IMR-90 (cell line): ENCODE measurements around the gene TBC1D22A. TPM values are rescaled to one million over a fixed set of nuclear protein-coding genes. Genes with fewer than 3 reads are reported as not detected.

Experiments
- ATAC-seq: fragments of 200-7000 bp; cut with Tn5 transposase; 2 replicates; pipeline ENCODE4 v1.9.1; 2020; ENCODE audit warnings: low read depth, mild to moderate bottlenecking, moderate library complexity
- BruUV-seq: library from RNA; stranded (reverse); fragments of 400-500 nt; replicated peaks from 2 replicates; lab custom pipeline; 2021; lab: Mats Ljungman, UMichigan
- CTCF ChIA-PET: fragments of 300-600 bp; formaldehyde crosslinking; extraction: SDS; loops from one replicate; lab custom pipeline; 2021; ENCODE audit warnings: antibody characterized with exemption; lab: Yijun Ruan, JAX
- POLR2A ChIA-PET: fragments of 300-600 bp; sonication (Branson Sonifier 250); formaldehyde crosslinking; loops from one replicate; lab custom pipeline; 2022; ENCODE audit warnings: antibody characterized with exemption; ENCODE audit not compliant: unreplicated experiment; lab: Charles Lee
- DNase-seq: peaks from one replicate; pipeline ENCODE4 v3.0.0; 2013
- H2AFZ ChIP-seq: replicated peaks from 2 replicates; pipeline ENCODE3; 2013; ENCODE audit warnings: low read length, mild to moderate bottlenecking; ENCODE audit not compliant: poor library complexity
- H2AK5ac ChIP-seq: 2 replicates; pipeline ENCODE4 v1.6.1; 2013; ENCODE audit warnings: low read depth, low read length, inconsistent platforms
- H2AK9ac ChIP-seq: replicated peaks from 2 replicates; pipeline ENCODE3; 2013; ENCODE audit warnings: mild to moderate bottlenecking, low read depth, low read length, moderate library complexity; ENCODE audit not compliant: poor library complexity
- H2BK120ac ChIP-seq: 2 replicates; pipeline ENCODE4 v1.6.1; 2013; ENCODE audit warnings: low read depth, low read length, inconsistent platforms
- H2BK15ac ChIP-seq: 3 replicates; pipeline ENCODE4 v1.6.1; 2013; ENCODE audit warnings: low read depth, low read length, inconsistent platforms
- H2BK20ac ChIP-seq: 2 replicates; pipeline ENCODE4 v1.6.1; 2013; ENCODE audit warnings: low read depth, mild to moderate bottlenecking, inconsistent platforms, low read length, moderate library complexity
- H2BK5ac ChIP-seq: 2 replicates; pipeline ENCODE4 v1.6.1; 2013; ENCODE audit warnings: mild to moderate bottlenecking, low read depth, low read length, inconsistent platforms; ENCODE audit not compliant: poor library complexity, severe bottlenecking
- H3K14ac ChIP-seq: replicated peaks from 2 replicates; pipeline ENCODE4 v1.6.1; 2013; ENCODE audit warnings: low read depth, low read length, inconsistent platforms
- H3K18ac ChIP-seq: 2 replicates; pipeline ENCODE4 v1.6.1; 2013; ENCODE audit warnings: low read depth, low read length, control low read depth
- H3K23ac ChIP-seq: 2 replicates; pipeline ENCODE4 v1.6.1; 2013; ENCODE audit warnings: low read depth, low read length, inconsistent platforms
- H3K27ac ChIP-seq: 2 replicates; pipeline ENCODE4 v1.5.1; 2013; ENCODE audit warnings: mild to moderate bottlenecking, control low read depth, low read length; ENCODE audit not compliant: insufficient read depth
- H3K27me3 ChIP-seq: 2 replicates; pipeline ENCODE4 v1.6.1; 2013; ENCODE audit warnings: low read length; ENCODE audit not compliant: control insufficient read depth, insufficient read depth
- H3K36me3 ChIP-seq: 2 replicates; pipeline ENCODE4 v1.6.1; 2013; ENCODE audit warnings: low read length, mixed read lengths; ENCODE audit not compliant: control insufficient read depth, insufficient read depth
- H3K4ac ChIP-seq: 2 replicates; pipeline ENCODE4 v1.6.1; 2013; ENCODE audit warnings: low read depth, low read length, inconsistent platforms
- H3K4me1 ChIP-seq: 2 replicates; pipeline ENCODE4 v1.6.1; 2013; ENCODE audit warnings: low read length, mixed read lengths; ENCODE audit not compliant: control insufficient read depth, insufficient read depth
- H3K4me2 ChIP-seq: 2 replicates; pipeline ENCODE4 v1.6.1; 2013; ENCODE audit warnings: low read depth, mild to moderate bottlenecking, control low read depth, low read length, moderate library complexity
- H3K4me3 ChIP-seq: 2 replicates; pipeline ENCODE4 v1.5.1; 2013; ENCODE audit warnings: low read depth, mild to moderate bottlenecking, control low read depth, low read length, moderate library complexity; ENCODE audit not compliant: insufficient read depth
- H3K56ac ChIP-seq: 2 replicates; pipeline ENCODE4 v1.6.1; 2013; ENCODE audit warnings: low read length, inconsistent platforms; ENCODE audit not compliant: insufficient read depth; ENCODE audit errors: extremely low read depth
- H3K79me1 ChIP-seq, 2 experiments: 2 replicates each; pipeline ENCODE4 v1.6.1; 2013; ENCODE audit warnings: low read length in 2 of 2, inconsistent platforms in 1 of 2, low read depth in 1 of 2
- H3K9ac ChIP-seq: 2 replicates; pipeline ENCODE4 v1.6.1; 2013; ENCODE audit warnings: low read depth, low read length, control low read depth
- H3K9me1 ChIP-seq: 2 replicates; pipeline ENCODE4 v1.6.1; 2013; ENCODE audit warnings: low read length, inconsistent platforms; ENCODE audit not compliant: insufficient read depth
- H3K9me3 ChIP-seq: 2 replicates; pipeline ENCODE4 v1.6.1; 2013; ENCODE audit warnings: low read length; ENCODE audit not compliant: control insufficient read depth, insufficient read depth
- H4K20me1 ChIP-seq: 2 replicates; pipeline ENCODE4 v1.6.1; 2013; ENCODE audit warnings: low read length, inconsistent platforms; ENCODE audit not compliant: insufficient read depth
- H4K5ac ChIP-seq: 2 replicates; pipeline ENCODE4 v1.6.1; 2013; ENCODE audit warnings: mild to moderate bottlenecking, low read depth, low read length, control low read depth
- H4K8ac ChIP-seq, 2 experiments: 2 replicates each; pipeline ENCODE4 v1.6.1; 2013; ENCODE audit warnings: low read depth in 2 of 2, low read length in 2 of 2, control low read depth in 1 of 2, inconsistent platforms in 1 of 2
- H4K91ac ChIP-seq: 2 replicates; pipeline ENCODE4 v1.6.1; 2013; ENCODE audit warnings: low read depth, low read length, inconsistent platforms; ENCODE audit not compliant: insufficient read depth
- BHLHE40 ChIP-seq: fragments of 150-350 bp; IDR thresholded peaks from 2 replicates; pipeline ENCODE4 v1.6.1; 2016; ENCODE audit warnings: mild to moderate bottlenecking, low read depth, low read length
- CEBPB ChIP-seq: IDR thresholded peaks from 2 replicates; pipeline ENCODE4 v1.6.1; 2012; ENCODE audit warnings: low read depth, low read length, improper control_type of control experiment
- CHD1 ChIP-seq: IDR thresholded peaks from 2 replicates; pipeline ENCODE4 v1.6.1; 2012; ENCODE audit warnings: low read depth, low read length, improper control_type of control experiment
- FOS ChIP-seq: fragments of 150-350 bp; IDR thresholded peaks from 2 replicates; pipeline ENCODE4 v1.6.1; 2016; ENCODE audit warnings: low read depth, low read length
- MAFK ChIP-seq: IDR thresholded peaks from 2 replicates; pipeline ENCODE4 v1.6.1; 2012; ENCODE audit warnings: low read depth, low read length, improper control_type of control experiment
- MAZ ChIP-seq: IDR thresholded peaks from 2 replicates; pipeline ENCODE4 v1.6.1; 2012; ENCODE audit warnings: low read depth, mild to moderate bottlenecking, low read length, improper control_type of control experiment, moderate library complexity, borderline replicate concordance
- MXI1 ChIP-seq: IDR thresholded peaks from 2 replicates; pipeline ENCODE4 v1.6.1; 2012; ENCODE audit warnings: low read depth, mild to moderate bottlenecking, low read length, moderate library complexity, borderline replicate concordance
- NFE2L2 ChIP-seq: fragments of 150-350 bp; IDR thresholded peaks from 2 replicates; pipeline ENCODE4 v1.6.1; 2016; ENCODE audit warnings: low read depth, mild to moderate bottlenecking, low read length
- POLR2A ChIP-seq: IDR thresholded peaks from 2 replicates; pipeline ENCODE4 v1.6.1; 2012; ENCODE audit warnings: mild to moderate bottlenecking, low read depth, low read length
- RAD21 ChIP-seq: IDR thresholded peaks from 2 replicates; pipeline ENCODE4 v1.6.1; 2012; ENCODE audit warnings: low read length, improper control_type of control experiment
- RCOR1 ChIP-seq: IDR thresholded peaks from 2 replicates; pipeline ENCODE4 v1.6.1; 2012; ENCODE audit warnings: mild to moderate bottlenecking, low read length, improper control_type of control experiment; ENCODE audit not compliant: insufficient replicate concordance
- RFX5 ChIP-seq: IDR thresholded peaks from 2 replicates; pipeline ENCODE4 v1.8.0; 2012; ENCODE audit warnings: low read depth, mild to moderate bottlenecking, low read length, moderate library complexity
- SMC3 ChIP-seq: fragments of 150-350 bp; IDR thresholded peaks from 2 replicates; pipeline ENCODE4 v1.6.1; 2016; ENCODE audit warnings: low read depth, mild to moderate bottlenecking, antibody characterized with exemption, low read length, moderate library complexity
- WGBS, 2 experiments: methylation state at CpG; one replicate each; pipeline versions ENCODE4 v1.1.5 to v1.1.7; 2013; ENCODE audit warnings: missing lambda C conversion rate in 2 of 2; ENCODE audit not compliant: insufficient read length in 1 of 2; ENCODE audit errors: extremely low coverage in 2 of 2; 5-methylcytosine and 5-hydroxymethylcytosine counted together
- dilution Hi-C: fragments of 300-500 bp; cut with HindIII; formaldehyde crosslinking; loops from one replicate; pipeline ENCODE4 v1.14.3; 2018; ENCODE audit warnings: low sequenced_read_pairs; ENCODE audit not compliant: unreplicated experiment
- in situ Hi-C: fragments of 300-500 bp; cut with MboI; formaldehyde crosslinking; loops from 3 replicates; pipeline ENCODE4 v1.14.3; 2019; ENCODE audit warnings: low sequenced_read_pairs, inconsistent platforms, mixed read lengths
- intact Hi-C: fragments of 100-400 bp; cut with micrococcal nuclease; formaldehyde crosslinking; loops from 2 replicates; pipeline ENCODE4 v1.10.0; 2022
- polyA plus RNA-seq, 3 experiments: library from polyadenylated mRNA; depleted of rRNA; stranded (reverse); fragments of >200 nt; gene quantifications; 2 replicates each; pipeline ENCODE4 v1.2.3, GENCODE V29; 2012; ENCODE audit warnings: low replicate concordance in 1 of 3
- total RNA-seq: library from RNA; depleted of rRNA; stranded (reverse); fragments of >200 nt; gene quantifications from 2 replicates; pipeline ENCODE4 v1.2.3, GENCODE V29; 2012
- TF ChIP-seq, protein P1 (sequence below): fragments of 150-350 bp; IDR thresholded peaks from 2 replicates; pipeline ENCODE4 v1.6.1; 2016; ENCODE audit warnings: low read depth, mild to moderate bottlenecking, low read length, moderate library complexity, borderline replicate concordance
- TF ChIP-seq, protein P2 (sequence below): fragments of 150-350 bp; IDR thresholded peaks from 2 replicates; pipeline ENCODE4 v1.6.1; 2017; ENCODE audit warnings: mild to moderate bottlenecking, antibody characterized with exemption, low read length, low read depth
- TF ChIP-seq, protein P3 (sequence below): conservative IDR thresholded peaks from 2 replicates; pipeline ENCODE4 v1.5.1; 2012; ENCODE audit warnings: mild to moderate bottlenecking, low read depth, low read length, improper control_type of control experiment

TBC1D22A gene
- total and polyA plus RNA-seq, 2 of the 4 experiments (the other 2 are of a cell fraction) = 9.0 to 16.7 TPM

DNA sequence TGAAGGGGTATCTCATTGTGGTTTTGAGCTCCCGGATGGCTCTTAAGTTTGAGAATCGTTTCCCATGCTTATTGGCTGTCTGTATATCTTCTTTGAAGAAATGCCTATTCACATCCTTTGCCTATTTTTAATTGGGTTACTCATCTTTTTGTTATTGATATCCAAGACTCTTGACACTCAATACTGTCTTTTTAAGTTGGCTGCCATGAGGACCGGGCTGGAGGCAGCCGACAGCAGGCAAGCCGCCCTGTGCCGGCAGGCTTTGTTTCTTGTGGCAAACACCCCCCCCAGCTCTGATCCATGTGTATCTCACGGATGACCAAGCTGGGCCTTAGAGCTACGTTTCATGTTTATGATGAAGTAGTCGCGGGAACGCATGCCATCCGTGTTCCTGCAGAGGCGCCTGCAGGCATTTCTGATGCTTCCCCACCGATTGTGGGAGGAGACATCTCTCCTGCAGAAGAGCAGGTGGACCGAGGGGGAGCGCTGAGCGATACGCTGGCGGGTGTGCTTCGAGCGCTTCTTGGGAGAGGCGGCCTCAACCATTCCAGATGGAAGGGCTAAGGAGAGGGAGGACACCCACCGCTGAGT is 95.8 kb downstream of the TBC1D22A start:
- Histone ChIP-seq H4K5ac (no peak overlapping the region), H3K79me1 (peaks cover 14 to 37% of the 10 kb centered on the region in 2 experiments), H4K91ac (no peak overlapping the region), H2BK15ac (no peak overlapping the region), H3K4me2 (no peak overlapping the region), H2BK20ac (no peak overlapping the region), H4K8ac (no peak overlapping the region), H3K4me1 (no peaks in the 10 kb centered on the region), H3K14ac (no peak overlapping the region), H3K4me3 (no peak overlapping the region), H2AFZ (no peak overlapping the region), H3K4ac (no peak overlapping the region), H3K9me1 (peaks cover 9% of the 10 kb centered on the region; the same call in 1 of the 2 replicates), H3K9me3 (peaks cover 3% of the 10 kb centered on the region; the same call in 1 of the 2 replicates), H3K27me3 (no peaks in the 10 kb centered on the region), H2BK5ac (no peak overlapping the region), H3K9ac (no peak overlapping the region), H3K36me3 (no peaks in the 10 kb centered on the region), H3K56ac (no peak overlapping the region), H2AK5ac (no peak overlapping the region), H3K23ac (no peak overlapping the region; the same call in 1 of the 2 replicates), H3K18ac (no peak overlapping the region), H2BK120ac (no peak overlapping the region), H2AK9ac (no peak overlapping the region), H4K20me1 (peaks cover 18% of the 10 kb centered on the region), H3K27ac (no peak overlapping the region)
- TF ChIP-seq RFX5 (no peak), RAD21 (no peak), FOS (no peak), NFE2L2 (no peak), MXI1 (no peak), SMC3 (no peak), CEBPB (no peak), BHLHE40 (no peak), MAFK (no peak), CHD1 (no peak), RCOR1 (no peak), MAZ (no peak), POLR2A (no peak)
- TF ChIP-seq, protein P1, sequence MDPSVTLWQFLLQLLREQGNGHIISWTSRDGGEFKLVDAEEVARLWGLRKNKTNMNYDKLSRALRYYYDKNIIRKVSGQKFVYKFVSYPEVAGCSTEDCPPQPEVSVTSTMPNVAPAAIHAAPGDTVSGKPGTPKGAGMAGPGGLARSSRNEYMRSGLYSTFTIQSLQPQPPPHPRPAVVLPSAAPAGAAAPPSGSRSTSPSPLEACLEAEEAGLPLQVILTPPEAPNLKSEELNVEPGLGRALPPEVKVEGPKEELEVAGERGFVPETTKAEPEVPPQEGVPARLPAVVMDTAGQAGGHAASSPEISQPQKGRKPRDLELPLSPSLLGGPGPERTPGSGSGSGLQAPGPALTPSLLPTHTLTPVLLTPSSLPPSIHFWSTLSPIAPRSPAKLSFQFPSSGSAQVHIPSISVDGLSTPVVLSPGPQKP = no peak
- TF ChIP-seq, protein P2, sequence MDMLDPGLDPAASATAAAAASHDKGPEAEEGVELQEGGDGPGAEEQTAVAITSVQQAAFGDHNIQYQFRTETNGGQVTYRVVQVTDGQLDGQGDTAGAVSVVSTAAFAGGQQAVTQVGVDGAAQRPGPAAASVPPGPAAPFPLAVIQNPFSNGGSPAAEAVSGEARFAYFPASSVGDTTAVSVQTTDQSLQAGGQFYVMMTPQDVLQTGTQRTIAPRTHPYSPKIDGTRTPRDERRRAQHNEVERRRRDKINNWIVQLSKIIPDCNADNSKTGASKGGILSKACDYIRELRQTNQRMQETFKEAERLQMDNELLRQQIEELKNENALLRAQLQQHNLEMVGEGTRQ = no peak
- TF ChIP-seq, protein P3, sequence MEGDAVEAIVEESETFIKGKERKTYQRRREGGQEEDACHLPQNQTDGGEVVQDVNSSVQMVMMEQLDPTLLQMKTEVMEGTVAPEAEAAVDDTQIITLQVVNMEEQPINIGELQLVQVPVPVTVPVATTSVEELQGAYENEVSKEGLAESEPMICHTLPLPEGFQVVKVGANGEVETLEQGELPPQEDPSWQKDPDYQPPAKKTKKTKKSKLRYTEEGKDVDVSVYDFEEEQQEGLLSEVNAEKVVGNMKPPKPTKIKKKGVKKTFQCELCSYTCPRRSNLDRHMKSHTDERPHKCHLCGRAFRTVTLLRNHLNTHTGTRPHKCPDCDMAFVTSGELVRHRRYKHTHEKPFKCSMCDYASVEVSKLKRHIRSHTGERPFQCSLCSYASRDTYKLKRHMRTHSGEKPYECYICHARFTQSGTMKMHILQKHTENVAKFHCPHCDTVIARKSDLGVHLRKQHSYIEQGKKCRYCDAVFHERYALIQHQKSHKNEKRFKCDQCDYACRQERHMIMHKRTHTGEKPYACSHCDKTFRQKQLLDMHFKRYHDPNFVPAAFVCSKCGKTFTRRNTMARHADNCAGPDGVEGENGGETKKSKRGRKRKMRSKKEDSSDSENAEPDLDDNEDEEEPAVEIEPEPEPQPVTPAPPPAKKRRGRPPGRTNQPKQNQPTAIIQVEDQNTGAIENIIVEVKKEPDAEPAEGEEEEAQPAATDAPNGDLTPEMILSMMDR = no peak
- POLR2A ChIA-PET = no interaction called here
- CTCF ChIA-PET = interaction anchor here (1.8 kb wide), 1 partner anchor 12 kb away, joined by 4 read pairs; no protein-coding TSS in a partner anchor
- DNase-seq (no peak), ATAC-seq (no peak)
- intact Hi-C loops = no loop called here
- 91% methylated on average over 6 of the region's 23 CpGs; no CpG with 5 or more reads in 1 of the 2 experiments for WGBS, 2 experiments
- dilution Hi-C loops = no loop called here
- in situ Hi-C loops = no loop called here
- no TSS peak for BruUV-seq
